ENCODE measurements around the gene THUMPD1.

Gene THUMPD1, protein sequence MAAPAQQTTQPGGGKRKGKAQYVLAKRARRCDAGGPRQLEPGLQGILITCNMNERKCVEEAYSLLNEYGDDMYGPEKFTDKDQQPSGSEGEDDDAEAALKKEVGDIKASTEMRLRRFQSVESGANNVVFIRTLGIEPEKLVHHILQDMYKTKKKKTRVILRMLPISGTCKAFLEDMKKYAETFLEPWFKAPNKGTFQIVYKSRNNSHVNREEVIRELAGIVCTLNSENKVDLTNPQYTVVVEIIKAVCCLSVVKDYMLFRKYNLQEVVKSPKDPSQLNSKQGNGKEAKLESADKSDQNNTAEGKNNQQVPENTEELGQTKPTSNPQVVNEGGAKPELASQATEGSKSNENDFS

DNA sequence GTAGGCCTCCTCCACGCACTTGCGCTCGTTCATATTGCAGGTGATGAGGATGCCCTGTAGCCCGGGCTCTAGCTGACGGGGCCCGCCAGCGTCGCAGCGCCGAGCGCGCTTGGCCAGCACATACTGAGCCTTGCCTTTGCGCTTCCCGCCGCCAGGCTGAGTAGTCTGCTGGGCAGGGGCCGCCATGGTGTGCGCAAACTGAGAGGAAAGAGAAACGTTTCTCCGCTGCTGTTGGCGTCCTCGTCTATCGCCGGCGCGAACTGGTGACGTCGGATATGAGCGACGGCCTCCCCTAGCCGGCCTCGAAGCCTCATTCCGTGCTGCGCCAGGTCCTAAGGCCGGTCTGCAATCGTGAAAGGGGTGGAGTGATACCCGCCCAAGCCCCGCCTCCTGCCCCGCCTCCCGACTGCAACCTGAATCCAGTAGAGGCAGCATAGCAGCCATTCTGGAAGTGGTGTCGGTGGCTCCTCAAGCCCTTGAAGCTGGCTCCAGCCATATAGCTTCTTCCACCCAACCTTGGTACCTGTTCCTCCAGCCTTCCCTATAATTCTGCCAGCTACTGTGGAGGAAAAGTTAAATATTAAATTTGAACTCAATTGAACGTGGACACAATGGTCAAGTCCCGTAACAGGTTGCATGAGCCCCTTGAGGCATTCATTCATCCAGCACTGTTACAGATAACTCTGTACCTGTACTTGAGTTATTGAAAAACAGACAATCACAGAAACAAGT lies at the start of gene THUMPD1:
Gene THUMPD1, minus strand, starts transcription at position 265 of the 732 bp plus-strand sequence. Its CDS starts 79 bp downstream, at position 186.
- TF ChIP-seq, protein P1, sequence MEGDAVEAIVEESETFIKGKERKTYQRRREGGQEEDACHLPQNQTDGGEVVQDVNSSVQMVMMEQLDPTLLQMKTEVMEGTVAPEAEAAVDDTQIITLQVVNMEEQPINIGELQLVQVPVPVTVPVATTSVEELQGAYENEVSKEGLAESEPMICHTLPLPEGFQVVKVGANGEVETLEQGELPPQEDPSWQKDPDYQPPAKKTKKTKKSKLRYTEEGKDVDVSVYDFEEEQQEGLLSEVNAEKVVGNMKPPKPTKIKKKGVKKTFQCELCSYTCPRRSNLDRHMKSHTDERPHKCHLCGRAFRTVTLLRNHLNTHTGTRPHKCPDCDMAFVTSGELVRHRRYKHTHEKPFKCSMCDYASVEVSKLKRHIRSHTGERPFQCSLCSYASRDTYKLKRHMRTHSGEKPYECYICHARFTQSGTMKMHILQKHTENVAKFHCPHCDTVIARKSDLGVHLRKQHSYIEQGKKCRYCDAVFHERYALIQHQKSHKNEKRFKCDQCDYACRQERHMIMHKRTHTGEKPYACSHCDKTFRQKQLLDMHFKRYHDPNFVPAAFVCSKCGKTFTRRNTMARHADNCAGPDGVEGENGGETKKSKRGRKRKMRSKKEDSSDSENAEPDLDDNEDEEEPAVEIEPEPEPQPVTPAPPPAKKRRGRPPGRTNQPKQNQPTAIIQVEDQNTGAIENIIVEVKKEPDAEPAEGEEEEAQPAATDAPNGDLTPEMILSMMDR (conservative IDR thresholded peaks at IDR 0.05): 0 out of 2 replicates have a peak, but pooled peaks have one; percentile 20

DNA sequence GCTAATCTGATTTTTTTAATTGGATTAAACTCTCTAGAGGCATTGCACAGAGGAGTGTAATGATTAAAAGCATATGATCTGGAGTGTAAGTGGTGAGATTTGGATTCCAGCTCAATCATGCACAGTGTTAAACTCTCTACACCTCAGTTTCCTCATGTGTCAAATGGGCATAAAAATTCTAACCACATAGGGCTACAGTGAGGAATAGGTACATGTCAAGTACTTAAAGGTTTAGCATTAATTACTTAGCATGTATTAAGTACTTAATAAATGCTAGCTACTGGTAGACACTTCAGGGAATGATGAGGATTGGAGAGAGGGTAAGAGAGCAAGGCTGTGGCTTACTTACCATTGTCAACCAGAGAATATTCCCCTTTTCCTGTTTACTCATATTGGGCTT lies 47.5 kb upstream of the THUMPD1 start:
- H3K27ac ChIP-seq: no peak overlapping the region
- TF ChIP-seq, protein P1 (conservative IDR thresholded peaks at IDR 0.05): no peak

More for the DNA sequence above, at the start of gene THUMPD1:
- H3K27ac ChIP-seq: peak within 1 kb of the TSS; percentile 83

DNA sequence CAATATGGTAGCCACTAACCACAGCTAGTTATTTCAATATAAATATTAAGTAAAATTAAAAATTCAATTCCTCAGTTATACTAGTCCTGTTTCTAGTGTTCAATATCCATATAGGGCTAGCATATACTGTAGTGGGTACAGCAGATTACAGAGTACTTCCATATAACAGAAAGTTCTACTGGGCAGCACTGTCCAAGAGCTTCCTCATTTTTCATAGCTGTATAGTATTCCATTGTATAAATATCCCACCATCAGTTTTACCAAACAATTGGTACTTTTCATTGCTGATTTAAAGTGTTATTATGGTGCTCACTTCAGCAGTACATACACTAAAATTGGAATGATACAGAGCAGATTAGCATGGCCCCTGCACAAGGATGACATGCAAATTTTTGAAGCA lies 42.6 kb upstream of the THUMPD1 start:
- no peak overlapping the region for H3K27ac ChIP-seq
- TF ChIP-seq, protein P1 (conservative IDR thresholded peaks at IDR 0.05): no peak

DNA sequence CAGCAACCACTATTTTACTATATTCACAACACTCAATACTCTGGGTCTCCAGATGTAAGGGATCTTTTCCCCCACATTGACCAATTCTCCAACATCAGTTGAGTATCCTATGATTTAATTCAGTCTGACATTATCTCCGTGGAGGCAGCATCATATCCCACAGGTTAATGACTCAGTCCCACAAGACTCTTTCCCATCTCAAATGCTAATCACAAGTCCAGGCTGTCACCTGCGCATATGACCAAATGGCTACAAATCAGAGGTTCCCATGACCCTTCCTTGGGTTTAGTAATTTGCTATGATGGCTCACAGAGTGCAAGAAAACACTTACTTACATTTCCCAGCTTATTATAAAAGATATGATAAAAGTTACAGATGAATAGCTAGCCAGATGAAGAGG lies 40.9 kb upstream of the THUMPD1 start:
- H3K27ac ChIP-seq: no peak overlapping the region
- TF ChIP-seq, protein P1 (conservative IDR thresholded peaks at IDR 0.05): no peak

DNA sequence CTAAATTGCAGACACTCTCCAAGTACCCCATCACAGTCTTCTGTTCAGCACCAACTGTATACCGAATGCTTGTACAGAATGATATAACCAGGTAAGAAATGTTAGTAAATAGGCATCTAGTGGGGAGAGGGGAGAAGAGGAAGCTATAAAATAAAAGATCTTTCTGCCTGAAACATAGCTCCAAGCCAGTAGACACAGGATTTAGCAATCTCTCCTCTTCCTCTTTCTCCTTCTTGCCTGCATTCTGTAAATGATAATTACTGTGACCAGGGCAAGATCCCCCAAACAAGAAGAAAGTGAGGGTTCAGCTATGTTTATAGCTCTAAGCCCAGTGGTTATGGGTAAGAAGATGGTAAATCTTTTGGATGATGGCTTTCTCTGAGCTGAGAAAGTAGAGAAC lies 40.1 kb upstream of the THUMPD1 start:
- TF ChIP-seq, protein P1 (conservative IDR thresholded peaks at IDR 0.05): no peak
- no peak overlapping the region for H3K27ac ChIP-seq

DNA sequence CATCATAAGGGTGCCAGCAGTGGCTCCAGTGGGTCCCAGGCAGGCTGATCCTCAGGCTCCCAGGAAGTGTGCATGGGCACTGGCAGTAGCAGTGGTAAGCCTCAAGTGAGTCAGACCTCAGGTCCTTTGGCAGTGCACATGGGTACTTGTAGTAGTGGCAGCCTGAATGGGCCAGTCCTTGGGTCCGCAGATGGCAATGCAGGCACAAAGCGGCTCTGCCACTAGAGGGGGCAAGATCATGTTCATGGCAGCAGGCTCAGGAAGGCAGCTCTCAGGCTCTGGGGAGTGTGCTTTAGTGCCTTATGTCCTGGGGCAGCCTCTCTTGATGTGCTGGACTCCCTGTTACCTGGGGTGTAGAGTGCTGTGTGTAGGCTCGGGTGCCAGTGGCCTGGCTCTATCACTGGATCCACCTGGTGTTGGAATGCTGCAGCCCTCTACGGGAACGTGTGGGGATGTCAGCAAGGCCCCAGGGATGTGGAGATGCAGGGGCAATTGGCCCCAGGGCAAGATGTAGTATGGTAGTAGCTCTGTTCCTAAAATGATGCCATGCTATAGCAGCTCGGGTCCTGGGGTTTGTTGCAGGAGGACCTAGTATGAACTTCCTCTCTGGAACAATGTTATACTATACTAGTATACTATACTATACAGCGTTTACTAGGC lies 33.2 kb upstream of the THUMPD1 start:
- no peak overlapping the region for H3K27ac ChIP-seq
- TF ChIP-seq, protein P1 (conservative IDR thresholded peaks at IDR 0.05): peak; percentile 70

DNA sequence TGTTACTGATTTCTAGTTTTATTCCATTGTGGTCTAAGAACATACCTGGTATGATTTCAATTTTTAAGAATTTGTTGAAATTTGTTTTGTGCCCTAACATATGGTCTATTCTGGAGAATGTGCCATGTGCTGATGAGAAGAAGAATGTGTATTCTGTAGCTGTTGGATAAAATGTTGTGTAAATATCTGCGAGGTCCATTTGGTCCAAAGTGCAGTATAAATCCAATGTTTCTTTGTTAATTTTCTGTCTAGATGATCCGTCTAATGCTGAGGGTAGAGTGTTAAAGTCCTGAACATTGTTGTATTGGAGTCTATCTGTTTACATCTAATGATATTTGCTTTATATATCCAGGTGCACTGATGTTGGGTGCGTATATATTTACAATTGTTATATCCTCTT lies 32.1 kb upstream of the THUMPD1 start:
- H3K27ac ChIP-seq: no peak overlapping the region
- TF ChIP-seq, protein P1 (conservative IDR thresholded peaks at IDR 0.05): no peak
